ENCODE data around the gene PTPRG. TPM values are rescaled to one million over a fixed set of nuclear protein-coding genes. Genes with fewer than 3 reads are reported as not detected.

PTPRG gene
- total and polyA plus RNA-seq, 2 of the 13 experiments (the other 11 are each of a cell fraction or from before 2014, with no cell fraction given): 8.0 to 25.3 TPM

DNA sequence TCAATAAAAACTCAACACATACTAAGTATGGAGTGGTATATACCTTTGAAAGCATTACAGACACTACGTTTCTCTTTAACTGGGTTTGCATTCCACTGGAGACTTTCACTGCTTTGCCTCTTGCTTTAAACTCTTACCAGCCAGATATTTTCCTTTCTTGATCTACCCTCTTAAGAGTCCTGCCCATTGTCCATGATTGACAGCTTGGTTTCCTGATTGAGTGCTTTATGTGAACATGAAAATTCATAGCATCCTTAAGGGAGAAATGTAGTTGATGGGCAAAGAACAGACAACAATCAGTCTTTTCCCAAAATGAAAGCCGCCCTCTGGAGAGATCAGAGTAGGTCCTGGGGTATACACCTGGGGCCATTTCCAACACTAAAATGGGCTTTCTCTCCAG is 78.6 kb downstream of the PTPRG start:
- BruUV-seq (replicated peaks): no TSS peak
- Histone ChIP-seq H3K36me3 (replicated peaks in 1 of 2; ENCODE audit: control insufficient read depth in 1 of 2, insufficient read depth in 2 of 2, low read length in 2 of 2) (no peaks in the 10 kb centered on the region), H3K27ac (ENCODE audit: extremely low read length, insufficient read depth, low read length) (no peak overlapping the region), H3K9ac (ENCODE audit: insufficient read depth, low read depth, low read length) (no peak overlapping the region), H3K9me3 (ENCODE audit: low read length) (no peaks in the 10 kb centered on the region; the same call in 1 of the 2 replicates), H2AFZ (ENCODE audit: low read length) (no peak overlapping the region), H3K4me3 (replicated peaks in 1 of 3; ENCODE audit: insufficient read depth in 1 of 3, low read depth in 2 of 3, low read length in 3 of 3) (no peak overlapping the region), H3K79me2 (ENCODE audit: insufficient read depth, low read length) (peaks cover 27% of the 10 kb centered on the region), H3K4me1 (ENCODE audit: insufficient read depth, low read length) (peaks cover 27% of the 10 kb centered on the region), H3K27me3 (ENCODE audit: control insufficient read depth in 1 of 2, insufficient read depth in 2 of 2, low read length in 2 of 2) (no peaks in the 10 kb centered on the region), H3K4me2 (ENCODE audit: low read depth, low read length) (no peak overlapping the region), H4K20me1 (ENCODE audit: insufficient read depth, low read length) (no peaks in the 10 kb centered on the region)
- ChIA-PET CTCF (ENCODE audit: low intra/inter-chr PET ratio, low total read pairs) (no interaction called here), POLR2A (no interaction called here)
- DNase-seq (ENCODE audit: low spot score): no peak
- no peak for TF ChIP-seq ZNF530 (CRISPR knock-in tag; IDR thresholded peaks at IDR 0.05; ENCODE audit: low read depth)
- no peak for TF ChIP-seq ZNF580 (CRISPR knock-in tag; IDR thresholded peaks at IDR 0.05; ENCODE audit: borderline replicate concordance, low read depth)
- no peak for TF ChIP-seq ZBTB1 (CRISPR knock-in tag; IDR thresholded peaks at IDR 0.05; ENCODE audit: borderline replicate concordance)
- TF ChIP-seq BHLHE40 (IDR thresholded peaks at IDR 0.05; ENCODE audit: low read length): no peak
- no peak for TF ChIP-seq ZNF207 (IDR thresholded peaks at IDR 0.05; ENCODE audit: borderline replicate concordance)
- no peak for TF ChIP-seq ZFX (CRISPR knock-in tag; IDR thresholded peaks at IDR 0.05; ENCODE audit: low read depth)
- no peak for TF ChIP-seq ZSCAN31 (CRISPR knock-in tag; IDR thresholded peaks at IDR 0.05; ENCODE audit: low read depth)
- TF ChIP-seq AHDC1 (CRISPR knock-in tag; IDR thresholded peaks at IDR 0.05; ENCODE audit: borderline replicate concordance): no peak
- WGBS (ENCODE audit: low lambda C conversion rate): 98% methylated on average over 2 of the region's 2 CpGs
- intact Hi-C loops (cut with micrococcal nuclease; ENCODE audit: unreplicated experiment): no loop called here
- no peak for FAIRE-seq
- ATAC-seq: no peak
- in situ Hi-C loops (cut with HindIII; ENCODE audit: extremely low pct_ligation_motif_present, low pct_unique_long_range_greater_than_20kb): no loop called here

Measured in HepG2 (cell line).